Hematopoietic multipotent progenitor cell treated with erythropoietin and hydrocortisone succinate and interleukin-3 and kit ligand, for 17 days (in vitro differentiated cells): Measurements from ENCODE around the gene BMPER.

Experiments
- DNase-seq: peaks from one replicate; pipeline ENCODE4 v3.0.0-alpha.2; 2015; ENCODE audit warnings: low spot score

BMPER gene

DNA sequence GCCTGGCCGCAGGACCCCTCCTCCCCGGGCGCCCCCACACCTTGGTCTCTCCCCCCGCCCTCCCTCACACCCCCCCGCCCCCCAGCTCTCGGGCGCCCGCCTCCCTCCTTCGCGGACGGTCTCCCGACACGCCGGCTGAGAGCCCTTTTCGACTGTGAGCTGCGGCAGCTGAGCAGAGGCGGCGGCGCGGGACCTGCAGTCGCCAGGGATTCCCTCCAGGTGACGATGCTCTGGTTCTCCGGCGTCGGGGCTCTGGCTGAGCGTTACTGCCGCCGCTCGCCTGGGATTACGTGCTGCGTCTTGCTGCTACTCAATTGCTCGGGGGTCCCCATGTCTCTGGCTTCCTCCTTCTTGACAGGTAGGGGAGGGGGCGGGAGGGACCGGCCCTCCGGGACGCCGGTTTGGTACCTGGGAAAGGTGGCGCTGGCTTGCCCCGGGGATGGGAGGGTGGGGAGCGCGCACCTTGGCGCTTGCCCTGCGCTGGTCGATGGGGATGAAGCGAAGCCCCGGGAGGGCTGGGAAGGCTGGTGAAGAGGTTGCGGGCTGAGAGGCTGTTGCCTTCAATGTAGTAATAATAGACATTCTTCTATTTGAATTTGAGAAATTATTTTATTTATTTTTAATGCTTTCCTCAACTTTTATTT, at the start of gene BMPER:
Gene BMPER (plus strand): TSS at position 151 of the 644 bp plus-strand sequence. CDS start 75 bp downstream, at position 226.
- DNase-seq: no peak

DNA sequence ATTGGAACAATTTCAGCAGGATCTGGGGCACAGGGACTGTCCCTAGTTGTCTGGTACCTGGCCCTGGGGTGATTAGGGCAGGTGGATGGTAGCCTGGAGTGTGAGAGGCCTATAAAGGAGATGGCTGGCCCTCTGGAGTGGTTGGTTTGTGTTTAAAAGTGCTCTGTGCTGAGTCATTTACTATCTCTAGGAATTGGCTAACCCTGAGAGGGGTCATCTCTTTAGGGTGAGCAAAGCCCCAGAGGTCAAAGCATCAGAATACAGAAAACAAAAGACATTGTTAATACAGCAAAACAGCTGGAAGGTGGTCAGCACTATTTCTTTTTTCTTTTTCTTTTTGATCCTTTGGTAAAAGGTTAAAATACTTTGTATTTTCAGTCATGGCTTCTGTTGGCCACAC, 43.4 kb upstream of the BMPER start:
- DNase-seq: no peak

GRCh38 chr7:33862946-33863814, 42.2 kb upstream of the BMPER start:
- no peak for DNase-seq

GRCh38 chr7:33868166-33868565, 37.2 kb upstream of the BMPER start:
- no peak for DNase-seq

DNA sequence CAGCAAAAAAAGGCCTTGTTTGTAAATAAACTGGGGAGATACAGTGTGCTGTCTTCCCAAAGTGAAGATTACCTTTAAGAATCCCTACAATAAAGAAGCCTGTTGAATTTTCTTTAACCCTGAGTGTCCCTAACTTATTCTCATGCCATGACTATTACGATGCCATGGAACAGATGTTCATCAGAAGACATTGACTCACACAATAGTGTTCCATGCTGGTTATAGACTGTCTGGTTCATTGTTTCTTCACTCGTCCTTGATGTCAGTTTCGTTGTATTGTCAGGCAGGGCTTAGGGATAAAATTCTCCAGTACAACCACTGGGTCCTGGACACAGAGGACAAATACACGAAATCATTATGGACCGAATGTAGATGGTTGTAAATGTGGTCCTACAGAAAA, 36.2 kb upstream of the BMPER start:
- no peak for DNase-seq

- DNase-seq: no peak
Measured at GRCh38 chr7:33870120-33870519, 35.2 kb upstream of the BMPER start.

GRCh38 chr7:33872870-33873269, 32.5 kb upstream of the BMPER start:
- DNase-seq: no peak

DNA sequence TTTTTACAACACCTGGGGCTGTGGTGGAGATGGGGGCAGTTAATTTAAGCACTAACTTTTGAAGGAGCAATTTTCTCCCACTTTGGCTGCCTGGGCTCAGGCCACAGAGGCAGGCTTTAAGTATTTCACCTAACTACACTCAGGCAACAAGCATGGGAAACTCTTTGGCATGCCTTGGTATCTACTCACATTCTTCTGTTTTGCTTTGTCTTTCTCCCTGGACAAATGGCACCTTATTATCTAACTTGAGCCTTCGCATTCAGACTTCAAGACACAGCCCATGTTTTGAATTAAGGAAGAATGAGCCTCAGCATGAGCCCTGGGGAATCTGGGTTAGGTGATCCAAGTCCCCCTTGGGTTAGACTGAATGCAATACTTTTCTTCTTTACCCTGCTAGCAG, 31.8 kb upstream of the BMPER start:
- no peak for DNase-seq

DNA sequence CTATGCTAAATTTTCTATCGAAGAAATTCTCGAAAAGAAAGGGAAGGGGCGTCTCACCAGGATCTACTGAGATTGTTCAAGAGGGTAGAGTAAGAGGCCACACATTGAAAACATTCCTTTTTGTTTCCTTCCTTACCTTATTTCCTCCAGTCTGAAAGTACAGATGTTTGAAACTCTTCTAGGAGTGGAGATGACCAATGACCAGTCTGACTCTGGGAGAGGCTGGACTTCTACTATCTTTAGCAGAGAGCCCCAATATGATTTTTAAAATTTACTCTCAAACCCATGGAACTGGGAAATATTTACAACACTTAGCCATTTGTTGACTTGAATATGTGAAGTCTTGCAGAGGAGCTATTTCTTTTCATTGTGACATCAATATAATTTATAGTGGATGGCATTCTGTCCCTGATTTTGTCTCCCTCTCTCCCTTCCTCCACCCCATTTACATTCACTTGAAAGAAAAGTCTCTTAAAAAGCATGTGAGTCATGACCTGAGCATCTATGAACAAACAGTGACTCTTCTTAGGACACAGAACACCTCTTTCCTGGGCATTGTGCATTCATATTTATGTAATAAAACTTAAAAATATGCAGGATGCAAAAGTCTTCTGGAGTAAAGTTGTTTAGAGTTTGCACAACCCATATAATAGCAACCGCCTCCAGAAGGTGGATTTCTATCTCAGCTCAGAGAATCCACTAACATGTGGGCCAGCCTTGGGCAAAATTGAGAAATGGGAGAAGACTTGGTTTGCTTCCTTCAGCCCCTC, 31.2 kb upstream of the BMPER start:
- no peak for DNase-seq

- DNase-seq: no peak
Measured at GRCh38 chr7:33874943-33875342, 30.4 kb upstream of the BMPER start.

DNA sequence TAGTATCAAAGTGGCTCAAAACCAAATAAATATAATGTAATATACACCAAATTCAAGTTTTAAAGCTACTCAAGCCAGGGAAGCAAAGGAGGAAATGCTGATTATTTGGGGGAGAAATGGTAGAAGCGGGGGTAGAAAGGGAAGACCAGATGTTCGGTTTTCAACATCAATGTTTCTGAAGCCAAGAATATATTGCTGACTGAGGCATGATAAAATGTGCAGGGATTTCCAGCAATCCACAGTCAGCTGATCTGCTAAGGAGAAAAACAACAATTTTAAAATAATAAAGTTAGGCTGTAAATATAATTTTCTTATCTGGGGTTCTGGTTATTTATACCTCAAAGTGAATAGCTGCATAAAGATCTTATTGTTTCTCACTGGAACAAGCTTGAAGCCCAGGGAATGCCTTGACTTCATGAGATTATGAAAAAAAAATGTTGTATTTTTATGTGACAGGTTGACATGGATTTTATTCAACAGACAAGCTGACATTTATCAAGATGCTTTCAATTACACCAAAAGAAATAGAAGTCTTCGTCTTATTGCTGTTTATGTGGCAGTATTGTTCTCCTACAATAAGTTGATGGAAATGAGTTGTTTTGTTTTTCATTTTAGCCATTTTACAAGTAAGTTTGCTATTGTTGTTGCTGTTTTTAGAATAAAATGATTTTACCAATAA, 28.6 kb upstream of the BMPER start:
- DNase-seq: no peak

DNA sequence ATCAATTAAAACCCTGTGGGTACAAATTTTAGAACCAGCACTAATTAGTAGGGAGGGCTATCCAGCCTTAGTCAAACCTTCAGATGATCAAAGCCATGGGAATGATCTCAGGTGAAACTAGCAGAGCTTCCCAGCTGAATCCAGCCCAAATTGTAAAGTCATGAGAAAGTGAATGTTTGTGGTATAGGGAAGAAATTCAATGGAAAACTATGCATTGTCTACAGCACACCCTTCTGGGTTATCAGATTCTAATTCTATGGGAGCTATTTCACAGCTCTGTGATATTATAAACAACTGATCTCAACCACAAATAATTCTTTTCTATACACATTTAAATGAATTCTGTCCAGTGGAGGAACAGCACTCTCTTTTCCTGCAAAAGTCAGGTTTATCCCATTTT, 24.6 kb upstream of the BMPER start:
- no peak for DNase-seq

DNA sequence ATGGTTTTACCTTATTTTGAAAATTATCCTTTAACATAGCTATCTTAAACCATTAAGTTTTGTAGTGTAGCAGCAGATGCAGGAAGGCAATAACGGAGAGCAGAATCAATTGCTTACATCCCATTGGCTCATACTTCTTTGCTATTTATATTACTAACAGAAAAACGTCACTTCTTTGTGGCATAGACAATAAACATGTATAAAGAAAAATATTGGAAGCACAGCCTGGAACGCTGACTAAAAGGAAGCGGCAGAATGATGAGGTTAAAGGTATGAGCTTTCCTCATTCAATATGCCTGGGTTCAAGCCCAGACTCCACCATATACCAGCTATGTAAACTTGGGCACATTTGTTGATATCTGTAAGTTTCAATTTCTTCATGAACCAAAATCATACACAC, 24.0 kb upstream of the BMPER start:
- no peak for DNase-seq

DNA sequence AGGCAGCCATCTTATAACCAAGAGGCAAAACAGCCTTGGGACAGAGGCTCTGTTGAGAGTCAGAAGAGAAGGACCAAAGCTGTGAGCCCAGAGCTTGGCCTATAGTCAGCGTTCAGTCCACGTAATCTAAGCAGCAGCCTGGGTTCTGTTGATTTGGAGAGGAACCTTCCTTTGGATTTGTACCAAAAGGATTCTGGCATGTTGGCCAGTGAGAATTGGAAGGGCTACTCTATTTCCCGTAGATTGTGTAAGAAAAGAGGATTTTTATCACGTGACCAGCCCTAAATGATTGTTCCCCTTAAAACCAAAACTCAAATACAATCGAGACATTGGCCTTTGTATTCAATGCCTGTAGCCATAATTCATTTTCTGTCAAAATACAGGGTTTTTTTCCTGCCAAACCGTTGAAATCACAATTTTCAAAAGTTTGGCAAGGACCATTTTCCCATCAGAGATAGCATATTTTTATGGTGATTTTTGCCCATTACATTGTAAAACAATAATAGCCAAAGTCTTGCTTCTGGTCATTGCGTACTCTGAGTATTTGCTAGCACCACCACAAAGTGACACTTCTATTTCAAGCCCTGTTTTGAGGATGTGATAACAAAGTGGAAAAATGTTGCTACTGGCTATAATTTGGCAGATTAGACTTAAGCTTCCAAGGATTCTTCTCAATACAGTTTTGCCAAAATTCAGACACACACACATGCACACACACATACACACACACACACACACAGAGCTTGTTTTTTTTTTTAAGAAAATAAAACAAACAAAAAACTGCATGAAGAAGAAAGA, 23.1 kb upstream of the BMPER start:
- no peak for DNase-seq

DNA sequence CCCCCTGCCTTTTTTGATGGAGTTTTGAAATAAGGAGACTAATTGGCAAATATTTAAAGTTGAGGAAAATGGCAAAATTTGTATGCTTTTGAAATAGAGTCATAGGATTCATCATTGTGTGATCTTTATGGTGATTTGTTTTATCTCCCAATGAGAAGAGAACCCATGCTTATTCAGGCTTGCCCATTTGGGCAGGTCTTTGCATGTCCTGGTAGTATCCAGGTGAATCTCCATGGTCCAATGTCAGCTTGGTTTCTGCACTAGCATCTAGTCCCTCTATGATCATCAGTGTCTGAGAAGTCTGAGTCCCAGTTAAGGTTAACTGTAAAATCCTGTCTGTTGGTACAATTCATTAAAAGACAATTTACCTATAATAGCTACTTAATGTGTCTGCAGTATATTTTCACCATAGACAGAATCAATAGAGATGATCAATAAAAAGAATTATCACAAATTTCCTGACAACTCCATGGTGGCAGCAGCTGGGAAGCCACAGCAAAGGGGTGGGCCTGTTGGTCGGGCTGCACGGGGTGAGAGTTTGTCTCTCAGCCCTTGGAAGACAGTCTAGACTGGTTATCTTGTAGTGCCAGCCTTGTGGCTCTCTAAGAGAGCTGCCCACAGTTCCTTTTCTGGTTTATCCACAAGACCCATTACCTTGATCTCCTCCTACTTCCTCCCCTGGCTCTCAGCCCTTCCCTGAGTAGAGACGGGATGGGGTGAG, 22.2 kb upstream of the BMPER start:
- DNase-seq: no peak

DNA sequence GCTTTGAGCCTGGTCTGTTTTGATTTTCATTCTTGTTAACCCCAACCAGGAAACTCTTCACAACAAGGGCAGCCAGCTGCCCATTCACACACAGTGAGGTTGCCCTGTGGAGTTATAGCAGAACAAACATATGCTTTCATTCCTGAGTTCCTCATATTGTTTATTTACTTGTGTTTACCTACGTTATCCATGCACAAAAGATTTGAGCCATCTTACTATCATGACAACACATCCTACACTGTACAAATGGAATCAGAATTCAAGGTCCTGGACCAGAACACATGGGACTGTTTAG, 21.7 kb upstream of the BMPER start:
- no peak for DNase-seq

DNA sequence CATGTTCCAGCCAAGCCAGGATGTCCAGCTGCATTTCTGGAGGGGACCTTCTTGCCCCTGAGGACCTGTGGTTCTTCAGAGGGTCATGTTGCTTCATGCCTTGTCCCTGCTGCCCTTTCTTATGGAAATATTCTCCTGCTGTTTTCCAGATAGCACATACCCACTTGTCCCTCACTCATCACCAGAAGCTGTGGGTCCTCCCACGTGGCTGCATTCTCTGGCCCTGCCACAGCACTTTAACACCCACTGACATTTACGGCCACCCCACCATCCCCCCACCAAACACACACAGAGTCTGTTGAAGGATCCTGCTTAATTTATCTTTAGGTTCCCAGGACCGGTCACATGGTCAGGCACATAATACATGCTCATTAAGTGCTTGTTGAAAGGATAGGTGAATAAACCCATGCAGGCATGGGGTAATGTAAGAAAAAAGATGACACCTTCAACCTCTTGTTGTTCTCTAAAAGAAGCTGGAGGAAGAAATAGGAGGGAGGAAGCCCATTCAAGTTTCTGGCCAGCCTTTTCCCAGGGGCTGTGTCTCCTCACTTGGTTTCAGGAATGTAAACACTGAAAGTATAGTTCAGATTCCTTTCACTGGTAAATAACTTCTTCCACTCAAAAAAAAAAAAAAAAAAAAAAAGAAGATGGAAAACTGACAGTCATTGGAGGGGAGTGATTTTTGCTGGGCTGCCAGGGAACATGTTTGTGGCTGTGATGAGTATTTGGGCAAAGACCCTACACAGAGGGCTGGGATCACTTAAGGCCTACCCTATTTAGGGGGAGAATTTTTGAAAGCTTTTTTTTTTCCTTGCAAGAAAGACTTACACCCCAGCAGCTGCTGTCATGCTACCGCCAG, 19.8 kb upstream of the BMPER start:
- DNase-seq: no peak

DNA sequence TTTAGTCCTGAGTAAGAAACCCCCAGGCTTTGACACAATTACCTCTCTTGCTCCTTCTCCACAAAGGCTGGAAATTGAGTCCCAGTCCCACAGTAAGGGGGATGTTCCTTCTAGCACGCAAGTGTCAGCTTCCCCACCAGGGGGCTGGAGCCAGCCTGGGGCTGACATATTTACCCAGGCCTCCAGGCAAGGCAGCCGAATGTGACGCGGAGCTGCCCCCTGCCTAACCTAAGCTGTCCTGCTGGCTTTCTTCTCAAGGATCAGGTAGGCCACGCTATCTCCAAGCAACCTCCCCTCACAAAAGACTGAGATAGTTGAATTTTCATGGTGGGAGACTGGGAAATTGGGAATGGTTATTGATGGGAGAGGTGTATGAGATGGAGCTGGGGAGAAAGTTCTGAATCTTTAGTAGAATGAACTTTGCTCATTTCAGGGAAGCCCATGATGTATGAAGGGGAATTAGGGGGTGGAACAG, 19.2 kb upstream of the BMPER start:
- no peak for DNase-seq

GRCh38 chr7:33887266-33887975, 17.9 kb upstream of the BMPER start:
- no peak for DNase-seq
